Measurements from ENCODE around the gene FIS1. TPM values are rescaled to one million over a fixed set of nuclear protein-coding genes. Genes with fewer than 3 reads are reported as not detected.
"Not testable (repeated sequence)": the region's sequence is repeated elsewhere in the genome, so short reads cannot be mapped to it uniquely, and the experiment has no call there.

The FIS1 gene
- total RNA-seq, 1 donor from 2014 or later = 233 TPM

GRCh38 chr7:101205901-101206664 is 38.8 kb downstream of the FIS1 start:
- DNase-seq (ENCODE audit: low read depth, low spot score) = no peak

- not testable (repeated sequence) for DNase-seq (ENCODE audit: low read depth, low spot score)
Measured at GRCh38 chr7:101203740-101204738, 40.8 kb downstream of the FIS1 start.

GRCh38 chr7:101202603-101202918 is 42.3 kb downstream of the FIS1 start:
- DNase-seq (ENCODE audit: low read depth, low spot score) = no peak

- DNase-seq (ENCODE audit: low read depth, low spot score) = no peak
Measured at GRCh38 chr7:101201695-101202602, 42.9 kb downstream of the FIS1 start.

GRCh38 chr7:101200862-101201599 is 43.9 kb downstream of the FIS1 start, which contains the start of gene MOGAT3:
Gene MOGAT3, minus strand, starts transcription at chr7:101201036. Its CDS starts 182 bp downstream, at chr7:101200854.
- no peak for DNase-seq (ENCODE audit: low read depth, low spot score)

GRCh38 chr7:101200504-101200861 is 44.4 kb downstream of the FIS1 start:
- DNase-seq (ENCODE audit: low read depth, low spot score) = no peak

- not testable (repeated sequence) for DNase-seq (ENCODE audit: low read depth, low spot score)
Measured at GRCh38 chr7:101199522-101199921, 45.4 kb downstream of the FIS1 start.

GRCh38 chr7:101198476-101198875 is 46.4 kb downstream of the FIS1 start:
- DNase-seq (ENCODE audit: low read depth, low spot score) = no peak

GRCh38 chr7:101197991-101198390 is 46.9 kb downstream of the FIS1 start:
- no peak for DNase-seq (ENCODE audit: low read depth, low spot score)

GRCh38 chr7:101195884-101196283 is 49.0 kb downstream of the FIS1 start:
- no peak for DNase-seq (ENCODE audit: low read depth, low spot score)

Other genes starting within 250 kb of the FIS1 start
- not detected in 2 replicates for gene MUC17, start 225.0 kb downstream of the FIS1 start, total RNA-seq
- gene TRIM56, start 159.6 kb downstream of the FIS1 start, total RNA-seq = 14.0 and 28.8 TPM in 2 replicates
- gene SERPINE1, start 118.0 kb downstream of the FIS1 start, total RNA-seq = 2,165 and 2,466 TPM in 2 replicates
- gene AP1S1, start 90.6 kb downstream of the FIS1 start, total RNA-seq = 161 and 225 TPM in 2 replicates
- 0.07 TPM in 1 of 2 replicates, not detected in the other for gene VGF, start 79.5 kb downstream of the FIS1 start, total RNA-seq
- not detected in 2 replicates for gene NAT16, start 64.8 kb downstream of the FIS1 start, total RNA-seq
- not detected in 2 replicates for gene MOGAT3, start 44.0 kb downstream of the FIS1 start, total RNA-seq
- gene PLOD3, start 27.5 kb downstream of the FIS1 start, total RNA-seq = 65.4 and 80.8 TPM in 2 replicates
- gene ZNHIT1, start 26.9 kb downstream of the FIS1 start, total RNA-seq = 84.0 and 118 TPM in 2 replicates
- gene CLDN15, start 7.3 kb downstream of the FIS1 start, total RNA-seq = 2.0 and 3.6 TPM in 2 replicates
- 21.9 and 24.2 TPM in 2 replicates for gene IFT22, start 76.7 kb upstream of the FIS1 start, total RNA-seq
- gene COL26A1, start 117.8 kb upstream of the FIS1 start, total RNA-seq = not detected in 2 replicates